H1 (cell line): Measurements from ENCODE around the gene FAM236D.
"Not testable (repeated sequence)": the region's sequence is repeated elsewhere in the genome, so short reads cannot be mapped to it uniquely, and the experiment has no call there.

ENCODE experiments used
- TF ChIP-seq, protein P1 (sequence below), 3 experiments: IDR thresholded peaks; 1 replicate in 2 of 3; 2 replicates in 1 of 3; pipeline versions ENCODE4 v1.5.1 to v1.6.1; 2011; ENCODE audit warnings: low read length in 3 of 3, mild to moderate bottlenecking in 3 of 3, inconsistent platforms in 2 of 3, low read depth in 1 of 3, moderate library complexity in 1 of 3; ENCODE audit not compliant: insufficient read depth in 1 of 3; ENCODE audit errors: control extremely low read depth in 1 of 3
- TF ChIP-seq, protein P2 (sequence below): IDR thresholded peaks from 2 replicates; pipeline ENCODE4 v1.6.1; 2011; ENCODE audit warnings: low read length, improper control_type of control experiment

DNA sequence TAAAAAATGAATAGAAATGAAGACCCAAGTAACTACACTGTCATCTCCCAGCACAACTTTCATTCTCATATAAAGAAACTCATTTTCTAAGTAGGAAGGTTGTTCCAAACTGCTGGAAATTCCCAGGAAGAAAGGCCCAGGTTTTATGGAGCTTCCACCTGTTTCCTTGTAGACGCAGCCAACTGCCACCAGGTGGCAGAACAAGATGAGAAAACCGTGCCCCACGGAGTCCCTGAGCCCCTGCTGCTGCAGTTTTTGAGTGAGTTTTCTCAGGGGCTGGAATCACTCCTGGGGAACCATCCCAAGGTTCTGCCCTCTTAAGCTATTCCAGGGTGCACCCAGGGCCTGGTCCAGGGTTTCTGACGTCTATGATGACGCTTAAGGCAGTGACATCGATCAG lies 24.0 kb downstream of the FAM236D start:
- TF ChIP-seq, protein P1, sequence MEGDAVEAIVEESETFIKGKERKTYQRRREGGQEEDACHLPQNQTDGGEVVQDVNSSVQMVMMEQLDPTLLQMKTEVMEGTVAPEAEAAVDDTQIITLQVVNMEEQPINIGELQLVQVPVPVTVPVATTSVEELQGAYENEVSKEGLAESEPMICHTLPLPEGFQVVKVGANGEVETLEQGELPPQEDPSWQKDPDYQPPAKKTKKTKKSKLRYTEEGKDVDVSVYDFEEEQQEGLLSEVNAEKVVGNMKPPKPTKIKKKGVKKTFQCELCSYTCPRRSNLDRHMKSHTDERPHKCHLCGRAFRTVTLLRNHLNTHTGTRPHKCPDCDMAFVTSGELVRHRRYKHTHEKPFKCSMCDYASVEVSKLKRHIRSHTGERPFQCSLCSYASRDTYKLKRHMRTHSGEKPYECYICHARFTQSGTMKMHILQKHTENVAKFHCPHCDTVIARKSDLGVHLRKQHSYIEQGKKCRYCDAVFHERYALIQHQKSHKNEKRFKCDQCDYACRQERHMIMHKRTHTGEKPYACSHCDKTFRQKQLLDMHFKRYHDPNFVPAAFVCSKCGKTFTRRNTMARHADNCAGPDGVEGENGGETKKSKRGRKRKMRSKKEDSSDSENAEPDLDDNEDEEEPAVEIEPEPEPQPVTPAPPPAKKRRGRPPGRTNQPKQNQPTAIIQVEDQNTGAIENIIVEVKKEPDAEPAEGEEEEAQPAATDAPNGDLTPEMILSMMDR (IDR thresholded peaks at IDR 0.05; ENCODE audit: control extremely low read depth in 1 of 3, insufficient read depth in 1 of 3, low read depth in 1 of 3, low read length in 3 of 3) = not testable (repeated sequence)
- TF ChIP-seq, protein P2, sequence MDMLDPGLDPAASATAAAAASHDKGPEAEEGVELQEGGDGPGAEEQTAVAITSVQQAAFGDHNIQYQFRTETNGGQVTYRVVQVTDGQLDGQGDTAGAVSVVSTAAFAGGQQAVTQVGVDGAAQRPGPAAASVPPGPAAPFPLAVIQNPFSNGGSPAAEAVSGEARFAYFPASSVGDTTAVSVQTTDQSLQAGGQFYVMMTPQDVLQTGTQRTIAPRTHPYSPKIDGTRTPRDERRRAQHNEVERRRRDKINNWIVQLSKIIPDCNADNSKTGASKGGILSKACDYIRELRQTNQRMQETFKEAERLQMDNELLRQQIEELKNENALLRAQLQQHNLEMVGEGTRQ = not testable (repeated sequence)
